Effector memory CD4-positive, alpha-beta T cell (primary cell): ENCODE measurements around the gene FGF19.

ENCODE experiments used
- DNase-seq, 3 donors: peaks; one replicate each; pipeline ENCODE4 v3.0.0-alpha.2; 2020
- H3K27ac ChIP-seq: 2 replicates; pipeline ENCODE4 v1.7.0; 2013; ENCODE audit warnings: mild to moderate bottlenecking, low read length, moderate library complexity; ENCODE audit not compliant: insufficient read depth, poor library complexity, severe bottlenecking
- H3K27me3 ChIP-seq: replicated peaks from 2 replicates; pipeline ENCODE4 v1.7.0; 2013; ENCODE audit warnings: mild to moderate bottlenecking, low read length; ENCODE audit not compliant: insufficient read depth, control insufficient read depth, poor library complexity, severe bottlenecking
- H3K36me3 ChIP-seq: 2 replicates; pipeline ENCODE4 v1.7.0; 2013; ENCODE audit warnings: mild to moderate bottlenecking, low read length, moderate library complexity; ENCODE audit not compliant: control insufficient read depth, insufficient read depth
- H3K4me1 ChIP-seq: 2 replicates; pipeline ENCODE4 v1.7.0; 2013; ENCODE audit warnings: low read length, mild to moderate bottlenecking; ENCODE audit not compliant: control insufficient read depth, insufficient read depth, poor library complexity, severe bottlenecking
- H3K4me3 ChIP-seq: 2 replicates; pipeline ENCODE4 v1.7.0; 2013; ENCODE audit warnings: low read length, low read depth, mild to moderate bottlenecking; ENCODE audit not compliant: insufficient read depth, poor library complexity, severe bottlenecking
- H3K9me3 ChIP-seq: 2 replicates; pipeline ENCODE4 v1.7.0; 2013; ENCODE audit warnings: mild to moderate bottlenecking, low read length, moderate library complexity; ENCODE audit not compliant: control insufficient read depth

FGF19 gene

DNA sequence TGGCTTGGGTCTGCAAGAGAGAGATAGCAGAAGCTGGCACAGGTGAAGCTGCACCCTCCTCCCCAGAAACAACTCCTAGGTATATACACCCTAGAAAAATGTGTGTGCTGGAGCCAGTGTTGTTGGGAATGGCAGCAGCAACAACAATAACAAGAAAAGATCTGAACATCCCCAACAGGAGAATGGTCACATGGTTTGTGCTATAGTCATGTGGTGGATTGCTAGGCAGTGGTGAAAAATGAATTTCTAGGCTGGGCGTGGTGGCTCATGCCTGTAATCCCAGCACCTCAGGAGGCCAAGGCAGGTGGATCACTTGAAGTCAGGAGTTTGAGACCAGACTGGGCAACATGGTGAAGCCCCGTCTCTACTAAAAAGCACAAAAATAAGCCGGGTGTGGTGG is 31.0 kb upstream of the FGF19 start:
- Histone ChIP-seq H3K4me3 (no peak overlapping the region), H3K27me3 (no peaks in the 10 kb centered on the region), H3K4me1 (no peaks in the 10 kb centered on the region), H3K27ac (no peak overlapping the region), H3K36me3 (no peaks in the 10 kb centered on the region), H3K9me3 (no peaks in the 10 kb centered on the region)
- no peak for DNase-seq

DNA sequence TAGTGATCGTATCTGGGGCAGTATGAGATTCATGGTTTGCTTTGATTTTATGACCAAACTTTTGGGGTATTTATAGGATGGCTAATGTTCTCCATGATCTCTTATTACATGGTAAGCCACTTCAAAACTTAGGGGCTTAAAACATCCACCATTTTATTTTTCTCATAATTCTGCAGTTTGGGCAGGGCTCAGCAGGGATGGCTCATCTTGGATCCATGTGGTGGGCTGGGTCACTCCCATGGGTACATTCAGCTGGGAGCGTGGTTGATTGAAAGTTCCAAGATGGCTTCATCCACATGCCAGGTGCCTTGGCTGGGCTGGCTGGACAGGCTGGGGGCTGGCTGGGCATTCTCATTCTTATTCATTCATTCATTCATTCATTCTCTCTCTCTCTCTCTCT is 30.5 kb upstream of the FGF19 start:
- Histone ChIP-seq H3K36me3 (no peaks in the 10 kb centered on the region), H3K9me3 (no peaks in the 10 kb centered on the region), H3K4me3 (no peak overlapping the region), H3K4me1 (no peaks in the 10 kb centered on the region), H3K27me3 (no peaks in the 10 kb centered on the region), H3K27ac (no peak overlapping the region)
- DNase-seq, result no peak

GRCh38 chr11:69732910-69733309 is 29.1 kb upstream of the FGF19 start:
- no peaks in the 10 kb centered on the region for H3K27me3 ChIP-seq
- no peaks in the 10 kb centered on the region for H3K36me3 ChIP-seq
- no peak overlapping the region for H3K4me3 ChIP-seq
- H3K9me3 ChIP-seq, result no peaks in the 10 kb centered on the region
- H3K27ac ChIP-seq, result no peak overlapping the region
- DNase-seq, result no peak
- no peaks in the 10 kb centered on the region for H3K4me1 ChIP-seq

DNA sequence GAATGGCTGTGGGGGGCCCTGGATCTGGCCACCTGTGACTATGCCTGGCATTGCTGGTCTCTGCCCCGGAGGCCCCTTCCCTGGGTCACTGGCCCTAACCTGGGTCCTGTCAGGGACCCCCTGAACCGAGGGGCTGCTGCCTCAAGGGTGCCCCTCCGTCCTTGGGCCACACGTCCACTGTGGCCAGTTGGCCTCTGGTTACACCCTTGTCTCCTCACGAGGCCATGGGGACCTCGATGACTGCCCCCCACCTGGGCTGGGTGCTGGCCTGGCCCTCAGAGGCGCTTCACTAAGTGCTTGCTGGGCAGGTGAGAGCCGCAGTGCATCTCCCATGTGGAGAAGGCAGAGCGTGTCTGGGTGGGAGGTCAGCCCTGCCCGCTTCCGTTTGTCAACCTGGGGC is 27.3 kb upstream of the FGF19 start:
- Histone ChIP-seq H3K27ac (no peak overlapping the region), H3K4me3 (no peak overlapping the region), H3K4me1 (no peaks in the 10 kb centered on the region), H3K27me3 (peaks cover 2% of the 10 kb centered on the region), H3K9me3 (no peaks in the 10 kb centered on the region), H3K36me3 (no peaks in the 10 kb centered on the region)
- DNase-seq, result no peak

DNA sequence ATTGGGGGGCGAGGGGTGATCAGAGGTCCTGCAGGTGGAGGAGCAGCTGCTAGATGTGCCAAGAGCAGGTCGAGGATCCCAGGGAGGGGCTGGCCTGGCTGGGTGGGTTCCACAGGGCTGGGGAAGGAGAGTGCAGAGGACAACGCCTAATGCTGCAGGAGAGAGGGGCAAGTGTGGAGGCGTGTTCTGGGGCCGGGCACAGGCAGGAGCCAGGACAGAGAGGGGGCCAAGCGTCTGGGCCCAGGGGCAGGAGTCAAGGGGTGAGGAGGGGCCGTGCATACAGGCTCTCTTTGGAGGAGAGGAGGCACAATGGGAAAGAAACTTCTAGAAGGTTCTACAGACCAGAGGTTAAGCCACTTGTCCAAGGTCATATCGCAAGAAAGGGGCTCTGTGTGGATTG is 26.7 kb upstream of the FGF19 start:
- Histone ChIP-seq H3K4me3 (no peak overlapping the region), H3K9me3 (no peaks in the 10 kb centered on the region), H3K27me3 (peaks cover 5% of the 10 kb centered on the region), H3K4me1 (no peaks in the 10 kb centered on the region), H3K27ac (no peak overlapping the region), H3K36me3 (no peaks in the 10 kb centered on the region)
- DNase-seq, result no peak

GRCh38 chr11:69729252-69729651 is 25.4 kb upstream of the FGF19 start:
- Histone ChIP-seq H3K4me3 (no peak overlapping the region), H3K9me3 (no peaks in the 10 kb centered on the region), H3K27me3 (peaks cover 5% of the 10 kb centered on the region), H3K4me1 (no peaks in the 10 kb centered on the region), H3K36me3 (no peaks in the 10 kb centered on the region), H3K27ac (no peak overlapping the region)
- DNase-seq, result no peak

DNA sequence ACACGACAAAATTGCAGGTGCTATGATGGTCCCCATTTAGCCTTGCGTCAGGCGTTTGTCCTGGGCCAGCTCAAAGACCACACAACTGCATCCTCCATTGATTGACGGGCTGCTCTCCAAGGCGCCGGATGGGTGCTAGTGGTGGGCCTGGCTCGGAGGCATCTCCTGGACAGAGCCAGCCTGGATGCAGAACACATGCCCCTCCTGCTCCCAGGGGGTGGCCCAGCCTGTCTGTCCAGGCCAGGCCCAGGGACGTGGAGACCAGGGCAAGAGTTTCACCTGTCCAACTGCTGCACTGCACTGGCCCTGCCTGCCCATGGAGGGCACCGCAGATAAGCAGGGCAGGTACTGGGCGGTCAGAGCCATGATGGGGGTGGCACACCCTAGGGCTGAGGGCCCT is 23.4 kb upstream of the FGF19 start:
- no peaks in the 10 kb centered on the region for H3K4me1 ChIP-seq
- H3K9me3 ChIP-seq, result no peaks in the 10 kb centered on the region
- no peaks in the 10 kb centered on the region for H3K36me3 ChIP-seq
- H3K27ac ChIP-seq, result no peak overlapping the region
- H3K4me3 ChIP-seq, result no peak overlapping the region
- DNase-seq, result no peak
- peaks cover 8% of the 10 kb centered on the region for H3K27me3 ChIP-seq

GRCh38 chr11:69726481-69726880 is 22.7 kb upstream of the FGF19 start:
- Histone ChIP-seq H3K9me3 (no peaks in the 10 kb centered on the region), H3K4me3 (no peak overlapping the region), H3K27me3 (peaks cover 13% of the 10 kb centered on the region), H3K27ac (no peak overlapping the region), H3K4me1 (no peaks in the 10 kb centered on the region), H3K36me3 (no peaks in the 10 kb centered on the region)
- no peak for DNase-seq

DNA sequence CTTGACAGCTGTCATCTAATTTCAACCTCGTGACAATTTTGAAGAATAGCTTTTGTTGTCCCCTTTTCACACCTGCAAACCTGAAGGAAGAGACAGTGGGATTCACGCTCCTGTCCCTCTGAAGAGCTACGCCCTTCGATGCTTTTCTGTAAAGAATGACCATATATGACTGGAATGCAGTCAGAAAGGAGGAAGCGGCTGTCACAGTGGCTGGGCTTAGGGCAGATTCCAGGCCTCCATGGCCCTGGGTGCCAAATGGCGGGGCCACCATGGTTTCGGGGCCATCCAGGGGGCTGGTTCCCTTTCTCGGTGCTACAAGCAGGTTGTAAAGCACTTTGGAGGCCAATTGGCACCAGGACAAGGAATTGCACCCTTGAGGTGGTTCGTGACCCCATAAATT is 22.2 kb upstream of the FGF19 start:
- Histone ChIP-seq H3K36me3 (no peaks in the 10 kb centered on the region), H3K27ac (no peak overlapping the region), H3K27me3 (peaks cover 18% of the 10 kb centered on the region), H3K4me3 (no peak overlapping the region), H3K4me1 (no peaks in the 10 kb centered on the region), H3K9me3 (no peaks in the 10 kb centered on the region)
- DNase-seq, result no peak

GRCh38 chr11:69721745-69722144 is 17.9 kb upstream of the FGF19 start:
- H3K9me3 ChIP-seq, result no peaks in the 10 kb centered on the region
- no peak for DNase-seq
- no peaks in the 10 kb centered on the region for H3K36me3 ChIP-seq
- no peak overlapping the region for H3K4me3 ChIP-seq
- H3K27me3 ChIP-seq, result peaks cover 27% of the 10 kb centered on the region
- no peaks in the 10 kb centered on the region for H3K4me1 ChIP-seq
- no peak overlapping the region for H3K27ac ChIP-seq

DNA sequence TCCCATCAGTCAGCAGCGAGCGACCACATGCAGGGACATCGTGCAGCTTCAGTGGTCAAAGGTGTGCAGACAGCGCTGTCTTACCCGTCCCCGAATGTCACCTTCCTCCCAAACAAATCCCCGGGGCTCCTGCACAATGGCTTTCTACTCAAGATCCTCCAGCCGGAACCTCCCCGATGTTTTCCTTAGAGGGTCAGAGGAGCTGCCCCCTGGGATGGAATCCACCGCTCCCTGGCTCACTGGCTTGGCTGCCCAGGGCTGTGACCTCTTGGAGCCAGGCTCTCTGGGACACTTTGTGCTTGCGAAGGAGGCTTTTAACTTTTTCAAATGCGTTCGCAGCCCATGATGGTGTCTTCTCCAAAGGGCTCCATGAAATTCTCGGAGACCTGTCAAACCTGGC is 17.3 kb upstream of the FGF19 start:
- Histone ChIP-seq H3K27me3 (peaks cover 25% of the 10 kb centered on the region), H3K9me3 (no peaks in the 10 kb centered on the region), H3K27ac (no peak overlapping the region), H3K36me3 (no peaks in the 10 kb centered on the region), H3K4me1 (no peaks in the 10 kb centered on the region), H3K4me3 (no peak overlapping the region)
- DNase-seq, result no peak
